HepG2 (cell line): Measurements from ENCODE around the gene UPK1A. TPM values are rescaled to one million over a fixed set of nuclear protein-coding genes. Genes with fewer than 3 reads are reported as not detected.

ENCODE experiments used
- CEBPB ChIP-seq: IDR thresholded peaks from 2 replicates; pipeline ENCODE4 v1.6.1; 2011; ENCODE audit warnings: low read depth, low read length, improper control_type of control experiment, borderline replicate concordance
- HDAC1 ChIP-seq: sonication (generic); formaldehyde crosslinking; IDR thresholded peaks from 2 replicates; pipeline ENCODE4 v1.5.1; 2020; ENCODE audit warnings: mild to moderate bottlenecking, missing genetic modification reagents
- HMG20B ChIP-seq: conservative IDR thresholded peaks from 2 replicates; pipeline ENCODE4 v1.6.1; 2016; ENCODE audit warnings: missing genetic modification reagents, missing compliant biosample characterization
- HOXA7 ChIP-seq: sonication (generic); formaldehyde crosslinking; IDR thresholded peaks from 2 replicates; pipeline ENCODE4 v1.8.1; 2022; ENCODE audit warnings: mild to moderate bottlenecking, missing genetic modification reagents, moderate library complexity
- IRX3 ChIP-seq: sonication (generic); formaldehyde crosslinking; IDR thresholded peaks from 2 replicates; pipeline ENCODE4 v1.8.1; 2023; ENCODE audit warnings: mild to moderate bottlenecking, low read depth, missing genetic modification reagents, borderline replicate concordance
- ISL2 ChIP-seq: sonication (generic); formaldehyde crosslinking; IDR thresholded peaks from 2 replicates; pipeline ENCODE4 v1.5.0; 2020; ENCODE audit warnings: missing genetic modification reagents
- MEIS1 ChIP-seq: sonication (generic); formaldehyde crosslinking; IDR thresholded peaks from 2 replicates; pipeline ENCODE4 v1.9.0; 2021; ENCODE audit warnings: mild to moderate bottlenecking, missing genetic modification reagents, moderate library complexity, borderline replicate concordance
- MYC ChIP-seq: sonication (generic); formaldehyde crosslinking; IDR thresholded peaks from 2 replicates; pipeline ENCODE4 v1.9.0; 2021; ENCODE audit warnings: missing genetic modification reagents, borderline replicate concordance
- NPAS2 ChIP-seq: sonication (generic); formaldehyde crosslinking; IDR thresholded peaks from 2 replicates; pipeline ENCODE4 v1.8.0; 2022; ENCODE audit warnings: mild to moderate bottlenecking, missing genetic modification reagents, borderline replicate concordance
- NR1H2 ChIP-seq: sonication (generic); formaldehyde crosslinking; IDR thresholded peaks from 2 replicates; pipeline ENCODE4 v1.8.1; 2022; ENCODE audit warnings: low read depth, missing genetic modification reagents, borderline replicate concordance
- POLR2AphosphoS5 ChIP-seq: IDR thresholded peaks from 2 replicates; pipeline ENCODE4 v1.6.1; 2012; ENCODE audit warnings: low read depth, low read length
- PRMT3 ChIP-seq: sonication (generic); formaldehyde crosslinking; IDR thresholded peaks from 2 replicates; pipeline ENCODE4 v1.8.1; 2022; ENCODE audit warnings: low read depth, mild to moderate bottlenecking, moderate library complexity, missing genetic modification reagents, borderline replicate concordance
- STAT5B ChIP-seq: sonication (generic); formaldehyde crosslinking; IDR thresholded peaks from 2 replicates; pipeline ENCODE4 v1.4.0; 2020; ENCODE audit warnings: missing genetic modification reagents
- TSC22D2 ChIP-seq: sonication (generic); formaldehyde crosslinking; IDR thresholded peaks from 2 replicates; pipeline ENCODE4 v1.5.1; 2020; ENCODE audit warnings: missing genetic modification reagents, mild to moderate bottlenecking, borderline replicate concordance
- ZNF549 ChIP-seq: sonication (generic); formaldehyde crosslinking; IDR thresholded peaks from 2 replicates; pipeline ENCODE4 v1.5.0; 2020; ENCODE audit warnings: missing genetic modification reagents
- ZNF629 ChIP-seq: sonication (generic); formaldehyde crosslinking; conservative IDR thresholded peaks from 2 replicates; pipeline ENCODE4 v1.5.0; 2020; ENCODE audit warnings: missing genetic modification reagents
- ZNF776 ChIP-seq: sonication (generic); formaldehyde crosslinking; IDR thresholded peaks from 2 replicates; pipeline ENCODE4 v1.4.0; 2020; ENCODE audit warnings: mild to moderate bottlenecking, missing genetic modification reagents
- ZZZ3 ChIP-seq: sonication (generic); formaldehyde crosslinking; IDR thresholded peaks from 2 replicates; pipeline ENCODE4 v1.4.0; 2020; ENCODE audit warnings: missing genetic modification reagents, mild to moderate bottlenecking, borderline replicate concordance
- polyA plus RNA-seq, 8 experiments: library from polyadenylated mRNA; depleted of rRNA in 3 of 8; stranded (reverse) in 7 of 8; unstranded in 1 of 8; fragments of >200 nt; fragmentation: Illumina TruSeq in 4 of 8; extraction: Trizol in 4 of 8; gene quantifications; 2 replicates each; pipeline versions ENCODE4 v1.2.1 to v1.2.3, GENCODE V29; 2011 to 2016; ENCODE audit warnings: low read depth in 4 of 8, missing spikeins in 1 of 8, mixed read lengths in 1 of 8; ENCODE audit not compliant: insufficient read depth in 1 of 8
- total RNA-seq, 5 experiments: library from RNA; depleted of rRNA; stranded (reverse); fragments of >200 nt; fragmentation: Illumina TruSeq; extraction: Trizol; gene quantifications; 2 replicates each; pipeline ENCODE4 v1.2.3, GENCODE V29; 2016; ENCODE audit warnings: low read depth in 1 of 5
- TF ChIP-seq, protein P1 (sequence below): sonication (generic); formaldehyde crosslinking; IDR thresholded peaks from 2 replicates; pipeline ENCODE4 v1.8.1; 2023; ENCODE audit warnings: mild to moderate bottlenecking, missing genetic modification reagents, borderline replicate concordance
- TF ChIP-seq, protein P2 (sequence below): sonication (generic); formaldehyde crosslinking; IDR thresholded peaks from 2 replicates; pipeline ENCODE4 v1.5.1; 2020; ENCODE audit warnings: mild to moderate bottlenecking, missing genetic modification reagents, moderate library complexity
- TF ChIP-seq, protein P3 (sequence below): IDR thresholded peaks from 2 replicates; pipeline ENCODE4 v1.6.1; 2018; ENCODE audit warnings: missing genetic modification reagents
- TF ChIP-seq, protein P4 (sequence below): sonication (generic); formaldehyde crosslinking; IDR thresholded peaks from 2 replicates; pipeline ENCODE4 v1.8.1; 2023; ENCODE audit warnings: missing genetic modification reagents, mild to moderate bottlenecking, borderline replicate concordance
- TF ChIP-seq, protein P5 (sequence below): IDR thresholded peaks from 2 replicates; pipeline ENCODE4 v1.6.1; 2016

The UPK1A gene
- total and polyA plus RNA-seq, 2 of the 13 experiments (the other 11 are each of a cell fraction or from before 2014, with no cell fraction given): 2.9 TPM; not detected in 1

DNA sequence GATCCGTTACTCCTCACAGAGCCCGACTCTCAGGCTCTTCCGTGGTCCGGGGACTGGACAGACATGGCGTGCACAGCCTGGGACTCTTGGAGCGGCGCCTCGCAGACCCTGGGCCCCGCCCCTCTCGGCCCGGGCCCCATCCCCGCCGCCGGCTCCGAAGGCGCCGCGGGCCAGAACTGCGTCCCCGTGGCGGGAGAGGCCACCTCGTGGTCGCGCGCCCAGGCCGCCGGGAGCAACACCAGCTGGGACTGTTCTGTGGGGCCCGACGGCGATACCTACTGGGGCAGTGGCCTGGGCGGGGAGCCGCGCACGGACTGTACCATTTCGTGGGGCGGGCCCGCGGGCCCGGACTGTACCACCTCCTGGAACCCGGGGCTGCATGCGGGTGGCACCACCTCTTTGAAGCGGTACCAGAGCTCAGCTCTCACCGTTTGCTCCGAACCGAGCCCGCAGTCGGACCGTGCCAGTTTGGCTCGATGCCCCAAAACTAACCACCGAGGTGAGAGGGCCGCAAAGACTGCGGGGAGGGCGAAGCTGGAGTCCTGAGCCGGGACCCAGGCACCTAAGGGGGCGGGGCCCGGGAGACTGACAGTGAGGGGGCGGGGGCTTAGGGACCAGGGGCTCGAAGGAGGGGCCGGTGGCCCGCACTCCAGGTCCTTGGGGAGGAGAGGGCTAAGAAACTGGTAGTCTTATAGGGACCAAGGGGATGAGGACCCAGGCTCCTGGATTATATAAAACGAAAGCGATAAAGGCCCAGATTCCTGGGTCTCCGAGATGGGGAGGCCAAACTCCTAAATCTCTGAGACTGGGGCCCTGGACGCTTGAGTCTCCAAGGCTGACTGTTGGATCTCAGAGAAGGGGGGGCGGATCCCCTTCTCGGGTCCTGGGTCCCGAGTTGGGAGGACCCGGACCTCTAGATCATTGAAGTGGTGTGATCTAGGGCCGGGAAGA lies 22.8 kb upstream of the UPK1A start (continued):
- TF ChIP-seq MEIS1 (peak; percentile 89), TSC22D2 (CRISPR knock-in tag) (peak; percentile 90), ZNF629 (no peak; the same call in 1 of the 2 replicates), HDAC1 (CRISPR knock-in tag) (peak; percentile 49), POLR2AphosphoS5 (peak; percentile 77), ISL2 (CRISPR knock-in tag) (peak; percentile 49), ZNF549 (no peak), NR1H2 (CRISPR knock-in tag) (peak; percentile 74; the same call in 1 of the 2 replicates), HOXA7 (CRISPR knock-in tag) (no peak), HMG20B (CRISPR knock-in tag) (0 out of 2 replicates have a peak, but pooled peaks have one; percentile 41), PRMT3 (CRISPR knock-in tag) (peak; percentile 82; the same call in 1 of the 2 replicates), ZZZ3 (CRISPR knock-in tag) (no peak), STAT5B (CRISPR knock-in tag) (peak; percentile 50; the same call in 1 of the 2 replicates), MYC (peak; percentile 90), CEBPB (no peak), NPAS2 (CRISPR knock-in tag) (no peak), ZNF776 (peak; percentile 58; the same call in 1 of the 2 replicates), IRX3 (CRISPR knock-in tag) (0 out of 2 replicates have a peak, but pooled peaks have one; percentile 50)
- TF ChIP-seq, protein P1, sequence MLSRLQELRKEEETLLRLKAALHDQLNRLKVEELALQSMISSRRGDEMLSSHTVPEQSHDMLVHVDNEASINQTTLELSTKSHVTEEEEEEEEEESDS (CRISPR knock-in tag): peak; percentile 24; the same call in 1 of the 2 replicates
- TF ChIP-seq, protein P2, sequence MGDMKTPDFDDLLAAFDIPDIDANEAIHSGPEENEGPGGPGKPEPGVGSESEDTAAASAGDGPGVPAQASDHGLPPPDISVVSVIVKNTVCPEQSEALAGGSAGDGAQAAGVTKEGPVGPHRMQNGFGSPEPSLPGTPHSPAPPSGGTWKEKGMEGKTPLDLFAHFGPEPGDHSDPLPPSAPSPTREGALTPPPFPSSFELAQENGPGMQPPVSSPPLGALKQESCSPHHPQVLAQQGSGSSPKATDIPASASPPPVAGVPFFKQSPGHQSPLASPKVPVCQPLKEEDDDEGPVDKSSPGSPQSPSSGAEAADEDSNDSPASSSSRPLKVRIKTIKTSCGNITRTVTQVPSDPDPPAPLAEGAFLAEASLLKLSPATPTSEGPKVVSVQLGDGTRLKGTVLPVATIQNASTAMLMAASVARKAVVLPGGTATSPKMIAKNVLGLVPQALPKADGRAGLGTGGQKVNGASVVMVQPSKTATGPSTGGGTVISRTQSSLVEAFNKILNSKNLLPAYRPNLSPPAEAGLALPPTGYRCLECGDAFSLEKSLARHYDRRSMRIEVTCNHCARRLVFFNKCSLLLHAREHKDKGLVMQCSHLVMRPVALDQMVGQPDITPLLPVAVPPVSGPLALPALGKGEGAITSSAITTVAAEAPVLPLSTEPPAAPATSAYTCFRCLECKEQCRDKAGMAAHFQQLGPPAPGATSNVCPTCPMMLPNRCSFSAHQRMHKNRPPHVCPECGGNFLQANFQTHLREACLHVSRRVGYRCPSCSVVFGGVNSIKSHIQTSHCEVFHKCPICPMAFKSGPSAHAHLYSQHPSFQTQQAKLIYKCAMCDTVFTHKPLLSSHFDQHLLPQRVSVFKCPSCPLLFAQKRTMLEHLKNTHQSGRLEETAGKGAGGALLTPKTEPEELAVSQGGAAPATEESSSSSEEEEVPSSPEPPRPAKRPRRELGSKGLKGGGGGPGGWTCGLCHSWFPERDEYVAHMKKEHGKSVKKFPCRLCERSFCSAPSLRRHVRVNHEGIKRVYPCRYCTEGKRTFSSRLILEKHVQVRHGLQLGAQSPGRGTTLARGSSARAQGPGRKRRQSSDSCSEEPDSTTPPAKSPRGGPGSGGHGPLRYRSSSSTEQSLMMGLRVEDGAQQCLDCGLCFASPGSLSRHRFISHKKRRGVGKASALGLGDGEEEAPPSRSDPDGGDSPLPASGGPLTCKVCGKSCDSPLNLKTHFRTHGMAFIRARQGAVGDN: peak; percentile 96
- TF ChIP-seq, protein P3, sequence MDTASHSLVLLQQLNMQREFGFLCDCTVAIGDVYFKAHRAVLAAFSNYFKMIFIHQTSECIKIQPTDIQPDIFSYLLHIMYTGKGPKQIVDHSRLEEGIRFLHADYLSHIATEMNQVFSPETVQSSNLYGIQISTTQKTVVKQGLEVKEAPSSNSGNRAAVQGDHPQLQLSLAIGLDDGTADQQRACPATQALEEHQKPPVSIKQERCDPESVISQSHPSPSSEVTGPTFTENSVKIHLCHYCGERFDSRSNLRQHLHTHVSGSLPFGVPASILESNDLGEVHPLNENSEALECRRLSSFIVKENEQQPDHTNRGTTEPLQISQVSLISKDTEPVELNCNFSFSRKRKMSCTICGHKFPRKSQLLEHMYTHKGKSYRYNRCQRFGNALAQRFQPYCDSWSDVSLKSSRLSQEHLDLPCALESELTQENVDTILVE (CRISPR knock-in tag): no peak; the same call in 1 of the 2 replicates
- TF ChIP-seq, protein P4, sequence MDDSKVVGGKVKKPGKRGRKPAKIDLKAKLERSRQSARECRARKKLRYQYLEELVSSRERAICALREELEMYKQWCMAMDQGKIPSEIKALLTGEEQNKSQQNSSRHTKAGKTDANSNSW (CRISPR knock-in tag): peak; percentile 83; the same call in 1 of the 2 replicates
- TF ChIP-seq, protein P5, sequence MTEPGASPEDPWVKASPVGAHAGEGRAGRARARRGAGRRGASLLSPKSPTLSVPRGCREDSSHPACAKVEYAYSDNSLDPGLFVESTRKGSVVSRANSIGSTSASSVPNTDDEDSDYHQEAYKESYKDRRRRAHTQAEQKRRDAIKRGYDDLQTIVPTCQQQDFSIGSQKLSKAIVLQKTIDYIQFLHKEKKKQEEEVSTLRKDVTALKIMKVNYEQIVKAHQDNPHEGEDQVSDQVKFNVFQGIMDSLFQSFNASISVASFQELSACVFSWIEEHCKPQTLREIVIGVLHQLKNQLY: no peak; the same call in 1 of the 2 replicates
